Ishikawa (cell line): Measurements from ENCODE around the gene RASSF4.

Experiments
- CEBPB ChIP-seq: IDR thresholded peaks from 2 replicates; pipeline ENCODE4 v1.6.1; 2012
- CREB1 ChIP-seq: IDR thresholded peaks from 2 replicates; pipeline ENCODE4 v1.6.1; 2012; ENCODE audit warnings: low read depth
- EGR1 ChIP-seq: IDR thresholded peaks from 2 replicates; pipeline ENCODE4 v1.6.1; 2012
- EP300 ChIP-seq: IDR thresholded peaks from 2 replicates; pipeline ENCODE4 v1.6.1; 2012; ENCODE audit warnings: borderline replicate concordance
- FOXM1 ChIP-seq: IDR thresholded peaks from 2 replicates; pipeline ENCODE4 v1.6.1; 2012; ENCODE audit warnings: low read depth, borderline replicate concordance
- MAX ChIP-seq: IDR thresholded peaks from 2 replicates; pipeline ENCODE4 v1.6.1; 2012
- NFIC ChIP-seq: IDR thresholded peaks from 2 replicates; pipeline ENCODE4 v1.6.1; 2012
- RAD21 ChIP-seq: IDR thresholded peaks from 2 replicates; pipeline ENCODE4 v1.6.1; 2012; ENCODE audit warnings: low read depth
- REST ChIP-seq: IDR thresholded peaks from 2 replicates; pipeline ENCODE4 v1.6.1; 2012; ENCODE audit warnings: low read depth, mild to moderate bottlenecking
- TAF1 ChIP-seq: IDR thresholded peaks from 2 replicates; pipeline ENCODE4 v1.6.1; 2012; ENCODE audit warnings: low read depth, mild to moderate bottlenecking
- TCF12 ChIP-seq: IDR thresholded peaks from 2 replicates; pipeline ENCODE4 v1.6.1; 2012; ENCODE audit warnings: low read depth
- TEAD4 ChIP-seq: IDR thresholded peaks from 2 replicates; pipeline ENCODE4 v1.6.1; 2012
- YY1 ChIP-seq: IDR thresholded peaks from 2 replicates; pipeline ENCODE4 v1.6.1; 2012; ENCODE audit warnings: low read depth
- ZBTB7A ChIP-seq: IDR thresholded peaks from 2 replicates; pipeline ENCODE4 v1.6.1; 2012; ENCODE audit warnings: low read depth

GRCh38 chr10:44982496-44982895 lies 22.9 kb downstream of the RASSF4 start:
- TF ChIP-seq RAD21 (no peak), FOXM1 (no peak), NFIC (no peak), YY1 (no peak), ZBTB7A (no peak), EP300 (no peak), CREB1 (no peak), TAF1 (no peak), EGR1 (no peak), TCF12 (no peak), MAX (no peak), TEAD4 (no peak), CEBPB (no peak), REST (no peak)
